ENCODE data around the gene VTN.

VTN gene

GRCh38 chr17:28334666-28335200 is 35.4 kb downstream of the VTN start:
- no peak for DNase-seq (ENCODE audit: low read depth in 2 of 2)

GRCh38 chr17:28334171-28334570 is 35.9 kb downstream of the VTN start:
- H3K4me3 ChIP-seq (replicated peaks in 1 of 2; ENCODE audit: low read depth in 2 of 2, low read length in 2 of 2), result peak overlapping the region; percentile 94 to 97
- peak; percentile 41 to 52 for DNase-seq (ENCODE audit: low read depth in 2 of 2)
- no peak for TF ChIP-seq CTCF (IDR thresholded peaks at IDR 0.05; ENCODE audit: low read depth, low read length)

More at GRCh38 chr17:28334666-28335200, 35.4 kb downstream of the VTN start:
- peak overlapping the region; percentile 94 to 97 for H3K4me3 ChIP-seq (replicated peaks in 1 of 2; ENCODE audit: low read depth in 2 of 2, low read length in 2 of 2)
- no peak for TF ChIP-seq CTCF (IDR thresholded peaks at IDR 0.05; ENCODE audit: low read depth, low read length)

GRCh38 chr17:28333083-28333746 is 36.9 kb downstream of the VTN start:
- no peak for TF ChIP-seq CTCF (IDR thresholded peaks at IDR 0.05; ENCODE audit: low read depth, low read length)
- no peak overlapping the region for H3K4me3 ChIP-seq (replicated peaks in 1 of 2; ENCODE audit: low read depth in 2 of 2, low read length in 2 of 2)
- DNase-seq (ENCODE audit: low read depth in 2 of 2), result peak in 1 of 2 donors; percentile 35

GRCh38 chr17:28331891-28332420 is 38.2 kb downstream of the VTN start:
- TF ChIP-seq CTCF (IDR thresholded peaks at IDR 0.05; ENCODE audit: low read depth, low read length), result no peak
- no peak overlapping the region for H3K4me3 ChIP-seq (replicated peaks in 1 of 2; ENCODE audit: low read depth in 2 of 2, low read length in 2 of 2)
- no peak for DNase-seq (ENCODE audit: low read depth in 2 of 2)

- no peak for DNase-seq (ENCODE audit: low read depth in 2 of 2)
- H3K4me3 ChIP-seq (replicated peaks in 1 of 2; ENCODE audit: low read depth in 2 of 2, low read length in 2 of 2), result no peak overlapping the region
- no peak for TF ChIP-seq CTCF (IDR thresholded peaks at IDR 0.05; ENCODE audit: low read depth, low read length)
Measured at GRCh38 chr17:28330671-28331070, 39.4 kb downstream of the VTN start.

- peak in 1 of 2 donors; percentile 23 for DNase-seq (ENCODE audit: low read depth in 2 of 2)
- no peak for TF ChIP-seq CTCF (IDR thresholded peaks at IDR 0.05; ENCODE audit: low read depth, low read length)
- no peak overlapping the region for H3K4me3 ChIP-seq (replicated peaks in 1 of 2; ENCODE audit: low read depth in 2 of 2, low read length in 2 of 2)
Measured at GRCh38 chr17:28328325-28328724, 41.8 kb downstream of the VTN start.

Measured in cardiac fibroblast (primary cell).